Neural cell (in vitro differentiated cells): Measurements from ENCODE around the gene HOXC9. TPM values are rescaled to one million over a fixed set of nuclear protein-coding genes. Genes with fewer than 3 reads are reported as not detected.

Experiments
- H2AFZ ChIP-seq: fragments of 200-600, 300-800 bp; sonication (generic), shearing (Covaris generic); 2 replicates; pipeline ENCODE4 v1.6.0; 2014; ENCODE audit warnings: low read depth, mild to moderate bottlenecking, antibody characterized with exemption, low read length, moderate library complexity
- H3F3A ChIP-seq: fragments of 200-600 bp; shearing (Covaris generic); 2 replicates; pipeline ENCODE4 v1.6.1; 2016; ENCODE audit warnings: mild to moderate bottlenecking, moderate library complexity, mixed read lengths, antibody characterized with exemption, low read length; ENCODE audit not compliant: insufficient read depth, poor library complexity, severe bottlenecking
- H3K27ac ChIP-seq: fragments of 200-600, 300-800 bp; sonication (generic), shearing (Covaris generic); 2 replicates; pipeline ENCODE4 v1.5.1; 2014; ENCODE audit warnings: mild to moderate bottlenecking, low read length, moderate library complexity
- H3K27me3 ChIP-seq: fragments of 300-800, 200-600 bp; sonication (generic), shearing (Covaris generic); 2 replicates; pipeline ENCODE4 v1.6.0; 2014; ENCODE audit warnings: mild to moderate bottlenecking, low read depth, low read length, moderate library complexity; ENCODE audit not compliant: insufficient read depth
- H3K36me3 ChIP-seq: fragments of 300-800, 200-600 bp; sonication (generic), shearing (Covaris generic); 2 replicates; pipeline ENCODE4 v1.5.1; 2014; ENCODE audit warnings: mild to moderate bottlenecking, antibody characterized with exemption, low read length, moderate library complexity; ENCODE audit not compliant: insufficient read depth
- H3K4me2 ChIP-seq: fragments of 300-800, 200-600 bp; sonication (generic), shearing (Covaris generic); 2 replicates; pipeline ENCODE4 v1.6.0; 2014; ENCODE audit warnings: mild to moderate bottlenecking, low read length
- H3K4me3 ChIP-seq: fragments of 300-800, 200-600 bp; sonication (generic), shearing (Covaris generic); 2 replicates; pipeline ENCODE4 v1.5.1; 2014; ENCODE audit warnings: mild to moderate bottlenecking, low read length, moderate library complexity
- H3K79me2 ChIP-seq: fragments of 200-600 bp; shearing (Covaris generic); replicated peaks from 2 replicates; pipeline ENCODE4 v1.6.0; 2014; ENCODE audit warnings: mild to moderate bottlenecking, low read length, moderate library complexity; ENCODE audit not compliant: insufficient read depth
- H3K9ac ChIP-seq: fragments of 300-800, 200-600 bp; sonication (generic), shearing (Covaris generic); 2 replicates; pipeline ENCODE4 v1.6.1; 2016; ENCODE audit warnings: mild to moderate bottlenecking, low read length, mixed read lengths
- H3K9me2 ChIP-seq: fragments of 200-600 bp; shearing (Covaris generic); 2 replicates; pipeline ENCODE4 v1.6.1; 2016; ENCODE audit warnings: mild to moderate bottlenecking, low read length, mixed read lengths; ENCODE audit not compliant: insufficient read depth
- H3K9me3 ChIP-seq: fragments of 200-600, 300-800 bp; sonication (generic), shearing (Covaris generic); 2 replicates; pipeline ENCODE4 v1.6.1; 2016; ENCODE audit warnings: mild to moderate bottlenecking, mixed run types, low read length, moderate library complexity, mixed read lengths
- H4K20me1 ChIP-seq: fragments of 200-600 bp; shearing (Covaris generic); 2 replicates; pipeline ENCODE4 v1.6.1; 2016; ENCODE audit warnings: mild to moderate bottlenecking, mixed run types; ENCODE audit not compliant: insufficient read depth
- EP300 ChIP-seq: fragments of 450-650 bp; conservative IDR thresholded peaks from 2 replicates; pipeline ENCODE4 v1.6.1; 2014; ENCODE audit warnings: antibody characterized with exemption, mild to moderate bottlenecking, moderate library complexity; ENCODE audit not compliant: poor library complexity, severe bottlenecking
- EZH2 ChIP-seq: fragments of 200-600, 300-800 bp; shearing (Covaris generic), sonication (generic); IDR thresholded peaks from 2 replicates; pipeline ENCODE4 v1.6.1; 2014; ENCODE audit warnings: antibody characterized with exemption, low read length, borderline replicate concordance, mild to moderate bottlenecking; ENCODE audit not compliant: insufficient read depth, poor library complexity, severe bottlenecking
- MXI1 ChIP-seq: fragments of 450-650 bp; conservative IDR thresholded peaks from 2 replicates; pipeline ENCODE4 v1.6.1; 2014; ENCODE audit warnings: antibody characterized with exemption, mild to moderate bottlenecking; ENCODE audit not compliant: poor library complexity, severe bottlenecking
- POLR2AphosphoS5 ChIP-seq: IDR thresholded peaks from 2 replicates; pipeline ENCODE4 v1.6.1; 2012
- RAD21 ChIP-seq: fragments of 450-650 bp; conservative IDR thresholded peaks from 2 replicates; pipeline ENCODE4 v1.6.1; 2014; ENCODE audit warnings: antibody characterized with exemption, mild to moderate bottlenecking, moderate library complexity
- REST ChIP-seq: IDR thresholded peaks from 2 replicates; pipeline ENCODE4 v1.6.1; 2012; ENCODE audit warnings: borderline replicate concordance
- SMC3 ChIP-seq: fragments of 450-650 bp; conservative IDR thresholded peaks from 2 replicates; pipeline ENCODE4 v1.6.1; 2014; ENCODE audit warnings: antibody characterized with exemption, mild to moderate bottlenecking, moderate library complexity; ENCODE audit not compliant: poor library complexity
- TAF1 ChIP-seq: IDR thresholded peaks from 2 replicates; pipeline ENCODE4 v1.6.1; 2012; ENCODE audit warnings: low read depth
- polyA plus RNA-seq: library from polyadenylated mRNA; depleted of rRNA; stranded (reverse); fragments of >200 nt; gene quantifications from 2 replicates; pipeline ENCODE4 v1.2.3, GENCODE V29; 2014
- TF ChIP-seq, protein P1 (sequence below): fragments of 450-650 bp; IDR thresholded peaks from 2 replicates; pipeline ENCODE4 v1.5.1; 2014; ENCODE audit warnings: antibody characterized with exemption, mild to moderate bottlenecking, moderate library complexity; ENCODE audit not compliant: poor library complexity, severe bottlenecking

Gene HOXC9
- polyA plus RNA-seq, 1 donor from 2014 or later, result not detected

DNA sequence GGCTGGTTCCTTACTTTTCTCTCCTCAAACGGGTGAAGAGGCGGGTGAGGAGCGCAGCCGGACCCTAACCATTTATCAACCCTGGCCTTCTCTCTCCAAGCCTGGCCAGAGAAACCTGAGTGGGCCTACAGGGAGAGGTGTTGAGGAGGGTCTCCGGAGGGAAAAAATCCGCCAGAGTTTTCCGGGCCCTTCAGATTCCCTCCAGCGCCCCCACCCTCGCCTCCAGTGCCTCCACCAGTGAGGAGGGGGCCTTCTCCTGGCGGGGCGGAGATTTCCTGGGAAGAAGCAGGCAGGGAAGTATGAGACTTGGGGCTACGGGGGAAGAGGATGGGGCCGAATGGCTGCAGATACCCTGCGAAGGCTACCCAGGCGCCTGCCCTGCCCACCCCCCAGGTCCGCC is 31.5 kb downstream of the HOXC9 start:
- no peak overlapping the region for H3K4me2 ChIP-seq

DNA sequence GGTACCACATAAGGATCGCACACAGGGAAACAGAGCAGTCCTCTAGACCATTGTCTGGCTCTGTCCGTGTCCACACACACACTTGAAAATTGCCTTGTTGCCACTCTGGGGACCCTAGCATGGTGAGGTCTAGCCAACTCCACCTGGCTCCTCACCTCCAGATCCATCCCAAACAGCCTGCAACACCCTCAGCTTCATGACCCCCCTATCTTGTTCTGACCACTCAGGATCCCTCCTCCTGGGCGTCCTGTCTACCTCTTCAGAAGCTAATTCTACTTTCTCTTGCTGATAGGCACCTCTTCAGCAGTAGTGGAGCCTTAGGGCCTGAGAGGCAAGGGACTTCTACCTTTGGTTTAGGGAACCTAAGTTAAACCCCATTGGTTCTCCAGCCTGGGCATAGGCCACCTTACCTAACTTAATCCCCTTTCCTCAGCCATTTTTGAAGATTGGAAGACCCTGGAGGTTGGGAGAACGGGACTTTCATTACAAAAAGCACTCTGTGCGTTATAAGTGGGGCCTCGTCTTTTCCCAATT is 32.2 kb downstream of the HOXC9 start:
- Histone ChIP-seq H2AFZ (no peak overlapping the region), H3K79me2 (no peaks in the 10 kb centered on the region), H3K36me3 (no peaks in the 10 kb centered on the region), H3K4me3 (no peak overlapping the region), H3K27ac (no peak overlapping the region), H3F3A (no peaks in the 10 kb centered on the region), H3K4me2 (no peak overlapping the region), H3K27me3 (peaks cover 99% of the 10 kb centered on the region), H3K9me3 (no peaks in the 10 kb centered on the region), H4K20me1 (no peaks in the 10 kb centered on the region), H3K9ac (no peak overlapping the region), H3K9me2 (no peaks in the 10 kb centered on the region)
- no peak for TF ChIP-seq TAF1

More for the DNA sequence above, 31.5 kb downstream of the HOXC9 start:
- Histone ChIP-seq H3K4me3 (no peak overlapping the region), H3K9me3 (no peaks in the 10 kb centered on the region), H3K27me3 (peaks cover 99% of the 10 kb centered on the region), H2AFZ (no peak overlapping the region), H3F3A (no peaks in the 10 kb centered on the region), H4K20me1 (no peaks in the 10 kb centered on the region), H3K36me3 (no peaks in the 10 kb centered on the region), H3K79me2 (no peaks in the 10 kb centered on the region), H3K27ac (no peak overlapping the region), H3K9me2 (no peaks in the 10 kb centered on the region), H3K9ac (no peak overlapping the region)
- no peak for TF ChIP-seq TAF1
- TF ChIP-seq EP300, result no peak
- TF ChIP-seq EZH2, result no peak

DNA sequence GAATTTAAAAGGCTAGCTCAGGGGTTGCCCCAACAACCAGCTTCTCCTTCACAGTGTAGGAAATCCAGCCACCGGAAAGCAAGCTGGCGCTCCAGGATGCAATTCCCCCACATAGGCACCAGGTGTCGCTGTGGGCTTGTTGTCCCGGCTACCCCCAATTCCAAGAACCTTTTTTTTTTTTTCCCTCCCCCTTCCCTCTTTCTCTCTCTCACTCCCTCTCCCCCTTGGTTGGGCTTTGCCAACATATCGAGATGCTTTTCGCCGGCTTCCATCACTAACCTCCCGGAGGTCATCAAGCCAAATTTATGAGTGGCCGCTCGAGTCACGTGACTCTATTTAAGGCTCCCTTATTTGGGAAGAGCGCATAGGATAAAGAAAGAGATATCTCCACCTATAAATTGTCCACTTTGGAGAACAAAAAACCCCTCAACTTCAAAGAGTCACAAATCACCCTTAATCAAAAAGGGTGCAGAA is 32.7 kb downstream of the HOXC9 start, which contains the start of gene HOXC5:
Gene HOXC5, plus strand, starts transcription at position 424 of the 474 bp plus-strand sequence. CDS start 73 bp downstream, outside the sequence.
- Histone ChIP-seq H3K27ac (no peak within 1 kb of the TSS), H3K9me3 (no peaks in the 10 kb centered on the region)
- TF ChIP-seq TAF1 (no peak), EP300 (no peak), POLR2AphosphoS5 (no peak), EZH2 (peak; percentile 15), REST (no peak), RAD21 (peak; percentile 73), SMC3 (peak; percentile 79), MXI1 (no peak)
- TF ChIP-seq, protein P1, sequence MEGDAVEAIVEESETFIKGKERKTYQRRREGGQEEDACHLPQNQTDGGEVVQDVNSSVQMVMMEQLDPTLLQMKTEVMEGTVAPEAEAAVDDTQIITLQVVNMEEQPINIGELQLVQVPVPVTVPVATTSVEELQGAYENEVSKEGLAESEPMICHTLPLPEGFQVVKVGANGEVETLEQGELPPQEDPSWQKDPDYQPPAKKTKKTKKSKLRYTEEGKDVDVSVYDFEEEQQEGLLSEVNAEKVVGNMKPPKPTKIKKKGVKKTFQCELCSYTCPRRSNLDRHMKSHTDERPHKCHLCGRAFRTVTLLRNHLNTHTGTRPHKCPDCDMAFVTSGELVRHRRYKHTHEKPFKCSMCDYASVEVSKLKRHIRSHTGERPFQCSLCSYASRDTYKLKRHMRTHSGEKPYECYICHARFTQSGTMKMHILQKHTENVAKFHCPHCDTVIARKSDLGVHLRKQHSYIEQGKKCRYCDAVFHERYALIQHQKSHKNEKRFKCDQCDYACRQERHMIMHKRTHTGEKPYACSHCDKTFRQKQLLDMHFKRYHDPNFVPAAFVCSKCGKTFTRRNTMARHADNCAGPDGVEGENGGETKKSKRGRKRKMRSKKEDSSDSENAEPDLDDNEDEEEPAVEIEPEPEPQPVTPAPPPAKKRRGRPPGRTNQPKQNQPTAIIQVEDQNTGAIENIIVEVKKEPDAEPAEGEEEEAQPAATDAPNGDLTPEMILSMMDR, result peak; percentile 75

More for the DNA sequence above, 32.7 kb downstream of the HOXC9 start, which contains the start of gene HOXC5:
- Histone ChIP-seq H3K9me2 (no peaks in the 10 kb centered on the region), H3K36me3 (no peaks in the 10 kb centered on the region), H3K79me2 (no peaks in the 10 kb centered on the region), H3F3A (no peaks in the 10 kb centered on the region), H3K4me2 (no peak within 1 kb of the TSS), H3K27me3 (peaks cover 99% of the 10 kb centered on the region), H4K20me1 (no peaks in the 10 kb centered on the region), H2AFZ (no peak within 1 kb of the TSS), H3K9ac (no peak within 1 kb of the TSS), H3K4me3 (no peak within 1 kb of the TSS)
